ENCODE results near the gene CNTNAP5. TPM values are rescaled to one million over a fixed set of nuclear protein-coding genes. Genes with fewer than 3 reads are reported as not detected.

Gene CNTNAP5
- total RNA-seq, 1 experiment from 2014 or later: 0.48 TPM

DNA sequence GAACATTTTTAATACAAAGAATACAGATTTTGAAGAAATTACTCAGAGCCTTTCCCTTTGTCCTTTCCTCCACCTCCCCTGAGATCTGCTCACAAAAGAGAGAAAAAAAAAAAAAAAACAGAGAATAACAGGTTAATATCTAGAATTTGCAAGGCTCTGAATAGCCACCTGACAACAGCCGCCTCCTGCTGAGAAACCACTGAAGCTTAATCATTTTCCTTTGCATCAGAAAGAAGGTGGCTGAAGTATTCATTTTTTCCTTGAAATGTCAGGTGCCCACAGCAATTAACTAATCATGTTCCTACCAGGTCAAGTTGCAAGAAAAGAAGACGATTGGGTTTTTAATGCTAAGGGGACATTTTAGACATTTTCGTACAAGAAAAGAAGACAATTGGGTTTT is 21.2 kb downstream of the CNTNAP5 start:
- H3K9me3 Mint-ChIP-seq: no peaks in the 10 kb centered on the region; a peak in 1 of 5 replicates
- H3K27me3 ChIP-seq (ENCODE audit: insufficient read depth, low read length): no peaks in the 10 kb centered on the region
- H3K23ac ChIP-seq (ENCODE audit: insufficient read length, low read depth, low read length): no peak overlapping the region
- H2BK20ac ChIP-seq (ENCODE audit: low read depth, low read length, poor library complexity, severe bottlenecking): no peak overlapping the region
- no CpG with 5 or more reads among the region's 3 CpGs for WGBS (ENCODE audit: extremely low coverage, insufficient read length, low lambda C conversion rate)
- DNase-seq: peak; percentile 64
- no peak overlapping the region for H2BK120ac ChIP-seq (ENCODE audit: low read depth, low read length, poor library complexity, severe bottlenecking)
- H3T11ph ChIP-seq (ENCODE audit: low read length): no peak overlapping the region
- no peak overlapping the region for H4K8ac ChIP-seq (replicated peaks; ENCODE audit: insufficient read length, low read depth, low read length)
- H3K18ac ChIP-seq (ENCODE audit: insufficient read length, low read depth, low read length): no peak overlapping the region
- no peaks in the 10 kb centered on the region for H4K20me1 ChIP-seq (ENCODE audit: control insufficient read depth, insufficient read depth, insufficient read length)
- H3K4ac ChIP-seq (ENCODE audit: low read depth, low read length): no peak overlapping the region
- H3K4me3 Mint-ChIP-seq: peak overlapping the region in 1 of 2 experiments; percentile 22; a peak in 1 of 5 replicates
- no peak overlapping the region for H2BK15ac ChIP-seq (ENCODE audit: low read depth, low read length)
- H4K91ac ChIP-seq (ENCODE audit: insufficient read length, low read depth, low read length): no peak overlapping the region
- H2AFZ ChIP-seq (ENCODE audit: low read length): no peak overlapping the region
- peaks cover 2 to 14% (median 3%) of the 10 kb centered on the region in 3 experiments; a peak in 4 of 7 replicates for H3K36me3 Mint-ChIP-seq (ENCODE audit: insufficient read depth in 1 of 3, low read depth in 3 of 3)
- H3K56ac ChIP-seq (ENCODE audit: insufficient read length, low read depth, low read length): no peak overlapping the region
- peaks cover 10% of the 10 kb centered on the region; the same call in 1 of the 2 replicates for H3K4me1 ChIP-seq (ENCODE audit: insufficient read depth, low read length)
- H3K9ac ChIP-seq (ENCODE audit: extremely low read depth, insufficient read length, low read length): no peak overlapping the region
- H3K27me3 Mint-ChIP-seq (ENCODE audit: low read depth): no peaks in the 10 kb centered on the region
- no peak overlapping the region for H3K4me2 ChIP-seq (ENCODE audit: insufficient read depth, insufficient read length, low read length)
- H3K9me3 ChIP-seq (ENCODE audit: control insufficient read depth, low read depth, low read length): no peaks in the 10 kb centered on the region
- H4K5ac ChIP-seq (ENCODE audit: insufficient read length, low read depth, low read length): no peak overlapping the region
- H2BK5ac ChIP-seq (ENCODE audit: insufficient read length, low read length): no peak overlapping the region
- no peaks in the 10 kb centered on the region for H3K23me2 ChIP-seq (ENCODE audit: insufficient read length, low read depth, low read length, poor library complexity, severe bottlenecking)
- no peaks in the 10 kb centered on the region for H3K79me1 ChIP-seq (ENCODE audit: insufficient read depth, low read depth, low read length, poor library complexity, severe bottlenecking)
- H2BK12ac ChIP-seq (ENCODE audit: insufficient read length, low read depth, low read length): no peak overlapping the region
- H2AK5ac ChIP-seq (ENCODE audit: insufficient read length, low read length): no peak overlapping the region
- H3K4me1 Mint-ChIP-seq: peaks cover 37 to 38% of the 10 kb centered on the region in 2 experiments
- no peak overlapping the region for H3K27ac ChIP-seq (ENCODE audit: insufficient read length, low read depth, low read length)
- TF ChIP-seq, protein P1, sequence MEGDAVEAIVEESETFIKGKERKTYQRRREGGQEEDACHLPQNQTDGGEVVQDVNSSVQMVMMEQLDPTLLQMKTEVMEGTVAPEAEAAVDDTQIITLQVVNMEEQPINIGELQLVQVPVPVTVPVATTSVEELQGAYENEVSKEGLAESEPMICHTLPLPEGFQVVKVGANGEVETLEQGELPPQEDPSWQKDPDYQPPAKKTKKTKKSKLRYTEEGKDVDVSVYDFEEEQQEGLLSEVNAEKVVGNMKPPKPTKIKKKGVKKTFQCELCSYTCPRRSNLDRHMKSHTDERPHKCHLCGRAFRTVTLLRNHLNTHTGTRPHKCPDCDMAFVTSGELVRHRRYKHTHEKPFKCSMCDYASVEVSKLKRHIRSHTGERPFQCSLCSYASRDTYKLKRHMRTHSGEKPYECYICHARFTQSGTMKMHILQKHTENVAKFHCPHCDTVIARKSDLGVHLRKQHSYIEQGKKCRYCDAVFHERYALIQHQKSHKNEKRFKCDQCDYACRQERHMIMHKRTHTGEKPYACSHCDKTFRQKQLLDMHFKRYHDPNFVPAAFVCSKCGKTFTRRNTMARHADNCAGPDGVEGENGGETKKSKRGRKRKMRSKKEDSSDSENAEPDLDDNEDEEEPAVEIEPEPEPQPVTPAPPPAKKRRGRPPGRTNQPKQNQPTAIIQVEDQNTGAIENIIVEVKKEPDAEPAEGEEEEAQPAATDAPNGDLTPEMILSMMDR (conservative IDR thresholded peaks at IDR 0.05): no peak
- H3K14ac ChIP-seq (ENCODE audit: insufficient read depth, low read length): no peak overlapping the region
- peak overlapping the region in 2 of 3 experiments; percentile 56 to 64; a peak in 4 of 7 replicates for H3K27ac Mint-ChIP-seq
- no peaks in the 10 kb centered on the region for H3K79me2 ChIP-seq (ENCODE audit: insufficient read depth, low read length)
